HG02840 (cell line): ENCODE results near the gene WDR64.
"Not testable (repeated sequence)": the region's sequence is repeated elsewhere in the genome, so short reads cannot be mapped to it uniquely, and the experiment has no call there.

ENCODE experiments used
- ATAC-seq: cut with Tn5 transposase; IDR thresholded peaks from one replicate; pipeline ENCODE4 v1.9.1; 2021; ENCODE audit warnings: mild to moderate bottlenecking, moderate library complexity, moderate number of reproducible peaks; ENCODE audit not compliant: unreplicated experiment, low FRiP score

Gene WDR64

GRCh38 chr1:241776911-241777310, 124.8 kb downstream of the WDR64 start:
- ATAC-seq, result no peak

GRCh38 chr1:241778117-241778516, 126.0 kb downstream of the WDR64 start:
- ATAC-seq, result no peak

GRCh38 chr1:241779897-241780296, 127.8 kb downstream of the WDR64 start:
- no peak for ATAC-seq

GRCh38 chr1:241782396-241782795, 130.3 kb downstream of the WDR64 start:
- ATAC-seq, result no peak

- no peak for ATAC-seq
Observed at GRCh38 chr1:241787691-241788090, 135.6 kb downstream of the WDR64 start.

GRCh38 chr1:241789061-241789460, 137.0 kb downstream of the WDR64 start:
- ATAC-seq, result no peak

- ATAC-seq, result no peak
Observed at GRCh38 chr1:241799416-241799815, 147.3 kb downstream of the WDR64 start.

GRCh38 chr1:241800640-241801039, 148.6 kb downstream of the WDR64 start:
- ATAC-seq, result no peak

GRCh38 chr1:241802863-241803262, 150.8 kb downstream of the WDR64 start:
- no peak for ATAC-seq

GRCh38 chr1:241804706-241805105, 152.6 kb downstream of the WDR64 start:
- ATAC-seq, result not testable (repeated sequence)

- no peak for ATAC-seq
Observed at GRCh38 chr1:241808265-241808664, 156.2 kb downstream of the WDR64 start.

GRCh38 chr1:241810769-241811405, 158.8 kb downstream of the WDR64 start:
- ATAC-seq, result peak; percentile 71

- ATAC-seq, result no peak
Observed at GRCh38 chr1:241813768-241814320, 161.8 kb downstream of the WDR64 start.

GRCh38 chr1:241816008-241816407, 163.9 kb downstream of the WDR64 start:
- no peak for ATAC-seq

GRCh38 chr1:241817331-241817792, 165.3 kb downstream of the WDR64 start:
- ATAC-seq, result no peak

- no peak for ATAC-seq
Observed at GRCh38 chr1:241817956-241818612, 166.0 kb downstream of the WDR64 start.

GRCh38 chr1:241819340-241819866, 167.3 kb downstream of the WDR64 start:
- no peak for ATAC-seq

- no peak for ATAC-seq
Observed at GRCh38 chr1:241821363-241821762, 169.3 kb downstream of the WDR64 start.

- no peak for ATAC-seq
Observed at GRCh38 chr1:241822846-241823245, 170.8 kb downstream of the WDR64 start.

GRCh38 chr1:241823925-241824324, 171.8 kb downstream of the WDR64 start:
- ATAC-seq, result no peak

- ATAC-seq, result no peak
Observed at GRCh38 chr1:241825581-241825980, 173.5 kb downstream of the WDR64 start.

- ATAC-seq, result not testable (repeated sequence)
Observed at GRCh38 chr1:241826613-241827012, 174.5 kb downstream of the WDR64 start.
